Lower leg skin (tissue), 3 donors: ENCODE data around the gene ITLN2.

Experiments used
- CTCF ChIP-seq, 3 donors: fragments of 450-650 bp; IDR thresholded peaks; one replicate each; pipeline ENCODE4 v1.5.1; 2016; ENCODE audit warnings: antibody characterized with exemption in 3 of 3, mild to moderate bottlenecking in 3 of 3, moderate library complexity in 2 of 3
- POLR2A ChIP-seq, 2 donors: fragments of 450-650 bp; IDR thresholded peaks; one replicate each; pipeline ENCODE4 v1.6.1; 2016 to 2017; ENCODE audit warnings: antibody characterized with exemption in 2 of 2, mild to moderate bottlenecking in 1 of 2, moderate library complexity in 1 of 2

GRCh38 chr1:160907976-160908375, 46.6 kb downstream of the ITLN2 start:
- TF ChIP-seq CTCF (IDR thresholded peaks at IDR 0.05) = no peak
- no peak for TF ChIP-seq POLR2A (IDR thresholded peaks at IDR 0.05)
